ENCODE measurements around the gene TMEM198. TPM values are rescaled to one million over a fixed set of nuclear protein-coding genes. Genes with fewer than 3 reads are reported as not detected.

The TMEM198 gene
- total RNA-seq, 1 donor from 2014 or later = 6.1 TPM

DNA sequence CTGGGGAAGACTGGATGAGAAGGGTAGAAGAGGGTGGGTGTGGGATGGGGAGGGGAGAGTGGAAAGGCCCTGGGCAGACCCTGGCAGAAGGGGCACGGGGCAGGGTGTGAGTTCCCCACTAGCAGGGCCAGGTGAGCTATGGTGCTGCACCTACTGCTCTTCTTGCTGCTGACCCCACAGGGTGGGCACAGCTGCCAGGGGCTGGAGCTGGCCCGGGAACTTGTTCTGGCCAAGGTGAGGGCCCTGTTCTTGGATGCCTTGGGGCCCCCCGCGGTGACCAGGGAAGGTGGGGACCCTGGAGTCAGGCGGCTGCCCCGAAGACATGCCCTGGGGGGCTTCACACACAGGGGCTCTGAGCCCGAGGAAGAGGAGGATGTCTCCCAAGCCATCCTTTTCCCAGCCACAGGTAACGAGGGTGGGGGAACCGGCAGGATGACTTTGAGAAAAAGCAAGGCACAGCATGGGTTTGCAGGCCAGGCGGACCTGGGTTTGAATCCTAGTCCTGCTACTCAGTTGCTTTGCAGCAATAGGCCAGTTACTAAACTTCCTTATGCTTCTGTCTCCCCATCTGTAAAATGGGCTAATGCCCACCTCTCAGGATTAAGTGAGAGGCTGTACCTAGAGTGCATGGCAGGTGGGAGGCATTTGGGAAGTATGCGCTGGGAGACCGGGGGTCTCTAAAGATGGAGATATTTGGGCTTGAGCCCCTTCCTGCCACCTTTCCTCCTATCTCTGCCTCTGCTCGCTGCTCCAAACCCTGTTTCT, 28.6 kb downstream of the TMEM198 start, which contains the start of gene INHA:
Gene INHA (plus strand): TSS at position 74 of the 765 bp plus-strand sequence. CDS start 65 bp downstream, at position 139.
- H3K27me3 Mint-ChIP-seq (ENCODE audit: low read depth) = no peaks in the 10 kb centered on the region
- H3K4me1 Mint-ChIP-seq (ENCODE audit: low read depth) = peaks cover 28% of the 10 kb centered on the region
- TF ChIP-seq, protein P1, sequence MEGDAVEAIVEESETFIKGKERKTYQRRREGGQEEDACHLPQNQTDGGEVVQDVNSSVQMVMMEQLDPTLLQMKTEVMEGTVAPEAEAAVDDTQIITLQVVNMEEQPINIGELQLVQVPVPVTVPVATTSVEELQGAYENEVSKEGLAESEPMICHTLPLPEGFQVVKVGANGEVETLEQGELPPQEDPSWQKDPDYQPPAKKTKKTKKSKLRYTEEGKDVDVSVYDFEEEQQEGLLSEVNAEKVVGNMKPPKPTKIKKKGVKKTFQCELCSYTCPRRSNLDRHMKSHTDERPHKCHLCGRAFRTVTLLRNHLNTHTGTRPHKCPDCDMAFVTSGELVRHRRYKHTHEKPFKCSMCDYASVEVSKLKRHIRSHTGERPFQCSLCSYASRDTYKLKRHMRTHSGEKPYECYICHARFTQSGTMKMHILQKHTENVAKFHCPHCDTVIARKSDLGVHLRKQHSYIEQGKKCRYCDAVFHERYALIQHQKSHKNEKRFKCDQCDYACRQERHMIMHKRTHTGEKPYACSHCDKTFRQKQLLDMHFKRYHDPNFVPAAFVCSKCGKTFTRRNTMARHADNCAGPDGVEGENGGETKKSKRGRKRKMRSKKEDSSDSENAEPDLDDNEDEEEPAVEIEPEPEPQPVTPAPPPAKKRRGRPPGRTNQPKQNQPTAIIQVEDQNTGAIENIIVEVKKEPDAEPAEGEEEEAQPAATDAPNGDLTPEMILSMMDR (IDR thresholded peaks at IDR 0.05) = no peak
- peaks cover 2% of the 10 kb centered on the region for H3K36me3 Mint-ChIP-seq (ENCODE audit: low read depth)
- H3K27ac Mint-ChIP-seq (ENCODE audit: unreplicated experiment) = peak within 1 kb of the TSS; percentile 69
- DNase-seq (ENCODE audit: low spot score) = no peak
- no peaks in the 10 kb centered on the region for H3K9me3 Mint-ChIP-seq (ENCODE audit: low read depth)
- H3K4me3 Mint-ChIP-seq (ENCODE audit: unreplicated experiment) = peak within 1 kb of the TSS; percentile 67

DNA sequence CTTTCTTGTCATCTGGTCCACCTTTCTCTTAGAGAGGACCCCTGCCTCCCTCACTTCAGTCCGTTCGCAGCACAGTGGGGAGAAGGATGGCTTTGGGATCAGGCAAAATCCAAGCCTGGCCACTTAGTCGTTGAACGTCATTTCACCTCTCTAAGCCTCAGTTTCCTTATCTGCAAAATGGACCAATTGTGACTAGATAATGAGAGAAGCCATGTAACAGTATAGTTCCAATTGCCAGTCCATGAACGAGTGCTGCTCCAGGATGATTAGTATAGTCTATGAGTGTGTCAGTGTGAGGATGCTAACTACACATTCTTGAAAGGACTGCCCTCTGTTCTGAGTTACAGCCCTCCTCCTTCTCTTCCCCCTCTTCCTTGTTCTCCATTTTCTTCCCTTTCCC, 29.3 kb downstream of the TMEM198 start:
- no peak for DNase-seq (ENCODE audit: low spot score)
- Mint-ChIP-seq H3K9me3 (ENCODE audit: low read depth) (no peaks in the 10 kb centered on the region), H3K27me3 (ENCODE audit: low read depth) (no peaks in the 10 kb centered on the region), H3K36me3 (ENCODE audit: low read depth) (no peaks in the 10 kb centered on the region), H3K4me3 (ENCODE audit: unreplicated experiment) (no peak overlapping the region), H3K27ac (ENCODE audit: unreplicated experiment) (no peak overlapping the region), H3K4me1 (ENCODE audit: low read depth) (peaks cover 28% of the 10 kb centered on the region)
- TF ChIP-seq, protein P1 (IDR thresholded peaks at IDR 0.05) = no peak

DNA sequence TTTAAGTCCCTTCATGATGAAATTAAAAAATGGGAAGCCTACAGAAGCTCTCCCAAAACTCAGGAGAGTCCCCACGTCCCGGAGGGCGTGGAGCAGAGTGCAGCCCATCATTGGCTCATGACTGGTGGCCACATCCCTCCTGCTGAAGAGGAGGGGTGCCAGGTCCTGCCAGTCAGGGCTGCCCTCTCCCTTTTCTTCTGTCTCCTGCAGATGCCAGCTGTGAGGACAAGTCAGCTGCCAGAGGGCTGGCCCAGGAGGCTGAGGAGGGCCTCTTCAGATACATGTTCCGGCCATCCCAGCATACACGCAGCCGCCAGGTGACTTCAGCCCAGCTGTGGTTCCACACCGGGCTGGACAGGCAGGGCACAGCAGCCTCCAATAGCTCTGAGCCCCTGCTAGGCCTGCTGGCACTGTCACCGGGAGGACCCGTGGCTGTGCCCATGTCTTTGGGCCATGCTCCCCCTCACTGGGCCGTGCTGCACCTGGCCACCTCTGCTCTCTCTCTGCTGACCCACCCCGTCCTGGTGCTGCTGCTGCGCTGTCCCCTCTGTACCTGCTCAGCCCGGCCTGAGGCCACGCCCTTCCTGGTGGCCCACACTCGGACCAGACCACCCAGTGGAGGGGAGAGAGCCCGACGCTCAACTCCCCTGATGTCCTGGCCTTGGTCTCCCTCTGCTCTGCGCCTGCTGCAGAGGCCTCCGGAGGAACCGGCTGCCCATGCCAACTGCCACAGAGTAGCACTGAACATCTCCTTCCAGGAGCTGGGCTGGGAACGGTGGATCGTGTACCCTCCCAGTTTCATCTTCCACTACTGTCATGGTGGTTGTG, 30.9 kb downstream of the TMEM198 start:
- Mint-ChIP-seq H3K4me1 (ENCODE audit: low read depth) (peaks cover 27% of the 10 kb centered on the region), H3K9me3 (ENCODE audit: low read depth) (no peaks in the 10 kb centered on the region), H3K4me3 (ENCODE audit: unreplicated experiment) (no peak overlapping the region), H3K27ac (ENCODE audit: unreplicated experiment) (no peak overlapping the region), H3K36me3 (ENCODE audit: low read depth) (no peaks in the 10 kb centered on the region), H3K27me3 (ENCODE audit: low read depth) (no peaks in the 10 kb centered on the region)
- TF ChIP-seq, protein P1 (IDR thresholded peaks at IDR 0.05) = no peak
- no peak for DNase-seq (ENCODE audit: low spot score)

DNA sequence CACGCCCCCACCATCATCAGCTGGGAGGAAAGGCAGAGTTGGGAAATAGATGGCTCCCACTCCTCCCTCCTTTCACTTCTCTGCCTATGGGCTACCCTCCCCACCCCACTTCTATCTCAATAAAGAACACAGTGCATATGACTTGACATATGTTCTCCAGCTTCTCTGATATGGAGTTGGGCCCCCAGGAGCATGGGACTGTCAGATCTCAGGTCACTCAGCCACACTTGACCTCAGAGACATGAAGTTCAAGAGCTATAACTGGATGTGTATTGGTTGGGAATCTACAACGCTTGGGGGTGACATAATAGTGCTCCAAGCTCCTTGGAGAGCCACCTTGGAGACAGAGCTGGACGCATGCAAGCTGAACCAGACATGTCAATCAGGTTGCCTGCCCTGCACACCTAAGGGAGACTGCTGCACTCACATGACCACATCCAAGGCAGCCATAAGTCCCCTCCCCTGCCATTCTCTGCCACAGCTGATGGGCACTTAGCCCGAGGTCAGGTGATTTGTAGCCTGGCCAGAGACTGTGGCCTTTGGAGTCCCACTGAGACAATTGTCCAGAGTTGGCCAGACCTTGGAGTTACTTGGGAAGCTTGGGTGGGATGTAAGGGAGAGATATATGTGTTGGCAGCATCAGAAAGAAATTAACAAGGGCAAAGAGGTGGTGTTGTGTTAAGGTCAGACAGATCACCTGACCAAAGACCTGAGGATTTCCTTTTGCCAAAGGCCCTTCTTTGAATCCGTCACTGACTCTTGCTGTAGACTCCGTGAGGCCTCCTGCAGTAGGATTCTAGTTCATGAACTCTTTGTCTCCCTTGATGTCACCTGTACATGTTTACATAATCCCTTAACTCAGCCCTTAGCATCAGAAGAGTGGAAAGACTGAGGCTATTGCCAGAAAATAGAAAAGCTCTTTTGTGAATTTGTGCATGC, 32.0 kb downstream of the TMEM198 start:
- no peak overlapping the region for H3K4me3 Mint-ChIP-seq (ENCODE audit: unreplicated experiment)
- H3K27ac Mint-ChIP-seq (ENCODE audit: unreplicated experiment) = no peak overlapping the region
- no peaks in the 10 kb centered on the region for H3K9me3 Mint-ChIP-seq (ENCODE audit: low read depth)
- TF ChIP-seq, protein P1 (IDR thresholded peaks at IDR 0.05) = no peak
- H3K4me1 Mint-ChIP-seq (ENCODE audit: low read depth) = peaks cover 22% of the 10 kb centered on the region
- no peaks in the 10 kb centered on the region for H3K36me3 Mint-ChIP-seq (ENCODE audit: low read depth)
- H3K27me3 Mint-ChIP-seq (ENCODE audit: low read depth) = no peaks in the 10 kb centered on the region
- DNase-seq (ENCODE audit: low spot score) = no peak
